Measurements from ENCODE around the gene LRIG3. TPM values are rescaled to one million over a fixed set of nuclear protein-coding genes. Genes with fewer than 3 reads are reported as not detected.

LRIG3 gene
- total and polyA plus RNA-seq, 8 donors, result 26.8 to 61.1 (median 40.6) TPM

- Histone ChIP-seq H3K4me3 (peak overlapping the region in 1 of 2 donors; percentile 61), H3K4me1 (peaks cover 0 to 10% of the 10 kb centered on the region in 2 donors), H3K36me3 (no peaks in the 10 kb centered on the region), H3K9me3 (no peaks in the 10 kb centered on the region), H3K27ac (peak overlapping the region; percentile 45 to 97), H3K27me3 (peaks cover 0 to 32% of the 10 kb centered on the region in 2 donors)
- DNase-seq (peak in 1 of 4 donors; percentile 54), ATAC-seq (no peak)
- TF ChIP-seq CTCF (IDR thresholded peaks at IDR 0.05), result no peak
- intact Hi-C loops (cut with DNase I), result no loop called here
Observed at GRCh38 chr12:58916161-58916621, 4.1 kb downstream of the LRIG3 start.

- Histone ChIP-seq H3K9me3 (no peaks in the 10 kb centered on the region), H3K4me3 (peak overlapping the region in 1 of 2 donors; percentile 61), H3K36me3 (no peaks in the 10 kb centered on the region), H3K4me1 (peaks cover 0 to 10% of the 10 kb centered on the region in 2 donors), H3K27ac (peak overlapping the region; percentile 45 to 97), H3K27me3 (peaks cover 0 to 27% of the 10 kb centered on the region in 2 donors)
- ATAC-seq (peak; percentile 4), DNase-seq (peak in 2 of 4 donors; percentile 41 to 76)
- TF ChIP-seq CTCF (IDR thresholded peaks at IDR 0.05), result no peak
- intact Hi-C loops (cut with DNase I), result no loop called here
Observed at GRCh38 chr12:58915634-58916033, 4.7 kb downstream of the LRIG3 start.

- H3K9me3 ChIP-seq, result no peaks in the 10 kb centered on the region
- intact Hi-C loops (cut with DNase I), result no loop called here
- peaks cover 0 to 21% of the 10 kb centered on the region in 2 donors for H3K27me3 ChIP-seq
- peaks cover 0 to 10% of the 10 kb centered on the region in 2 donors for H3K4me1 ChIP-seq
- no peak for ATAC-seq
- no peak overlapping the region for H3K4me3 ChIP-seq
- DNase-seq, result no peak
- H3K27ac ChIP-seq, result peak overlapping the region in 1 of 2 donors; percentile 97
- no peak for TF ChIP-seq CTCF (IDR thresholded peaks at IDR 0.05)
- H3K36me3 ChIP-seq, result no peaks in the 10 kb centered on the region
Observed at GRCh38 chr12:58915037-58915436, 5.3 kb downstream of the LRIG3 start.

GRCh38 chr12:58914457-58914856 lies 5.8 kb downstream of the LRIG3 start:
- H3K4me3 ChIP-seq, result no peak overlapping the region
- no peak for TF ChIP-seq CTCF (IDR thresholded peaks at IDR 0.05)
- H3K27me3 ChIP-seq, result peaks cover 0 to 15% of the 10 kb centered on the region in 2 donors
- ATAC-seq, result no peak
- DNase-seq, result no peak
- intact Hi-C loops (cut with DNase I), result no loop called here
- H3K4me1 ChIP-seq, result peaks cover 0 to 10% of the 10 kb centered on the region in 2 donors
- H3K36me3 ChIP-seq, result no peaks in the 10 kb centered on the region
- H3K27ac ChIP-seq, result no peak overlapping the region
- no peaks in the 10 kb centered on the region for H3K9me3 ChIP-seq

GRCh38 chr12:58907391-58907790 lies 12.9 kb downstream of the LRIG3 start:
- ATAC-seq (no peak), DNase-seq (peak in 1 of 4 donors; percentile 51)
- H3K4me1 ChIP-seq, result no peaks in the 10 kb centered on the region
- H3K27ac ChIP-seq, result no peak overlapping the region
- peaks cover 5 to 7% of the 10 kb centered on the region in 2 donors for H3K36me3 ChIP-seq
- H3K27me3 ChIP-seq, result no peaks in the 10 kb centered on the region
- H3K4me3 ChIP-seq, result no peak overlapping the region
- TF ChIP-seq CTCF (IDR thresholded peaks at IDR 0.05), result no peak
- no peaks in the 10 kb centered on the region for H3K9me3 ChIP-seq
- intact Hi-C loops (cut with DNase I), result no loop called here
